ENCODE data around the gene NELFCD. TPM values are rescaled to one million over a fixed set of nuclear protein-coding genes. Genes with fewer than 3 reads are reported as not detected.

NELFCD gene
- total RNA-seq, 1 donor, result 46.7 TPM

- H4K20me1 ChIP-seq (ENCODE audit: insufficient read depth, low read length), result peaks cover 16% of the 10 kb centered on the region
- peaks cover 91% of the 10 kb centered on the region for H3K36me3 ChIP-seq (ENCODE audit: insufficient read depth, low read length)
- no peak overlapping the region for H2AFZ ChIP-seq (ENCODE audit: low read length)
- H3K27me3 ChIP-seq (ENCODE audit: insufficient read depth, low read length), result no peaks in the 10 kb centered on the region
- H3K4me2 ChIP-seq (ENCODE audit: insufficient read depth, low read length), result no peak overlapping the region
- H3K27ac ChIP-seq (ENCODE audit: low read depth, low read length), result no peak overlapping the region
- no peak for TF ChIP-seq CTCF (IDR thresholded peaks at IDR 0.05; ENCODE audit: extremely low read depth, low read depth, low read length)
- no peaks in the 10 kb centered on the region for H3K79me2 ChIP-seq (ENCODE audit: insufficient read depth, low read length)
- DNase-seq (ENCODE audit: insufficient read length, low spot score, missing footprints), result peak; percentile 45
- H3K9me3 ChIP-seq (ENCODE audit: low read depth, low read length), result no peaks in the 10 kb centered on the region
- no peak overlapping the region for H3K4me3 ChIP-seq (ENCODE audit: insufficient read depth, low read length)
- H3K4me1 ChIP-seq (ENCODE audit: insufficient read depth, low read length), result no peaks in the 10 kb centered on the region
Observed at GRCh38 chr20:58995461-58996225, 14.6 kb downstream of the NELFCD start.

GRCh38 chr20:58996226-58996611, 15.2 kb downstream of the NELFCD start:
- H3K36me3 ChIP-seq (ENCODE audit: insufficient read depth, low read length), result peaks cover 89% of the 10 kb centered on the region
- DNase-seq (ENCODE audit: insufficient read length, low spot score, missing footprints), result peak; percentile 78

GRCh38 chr20:58997141-58997770, 16.2 kb downstream of the NELFCD start:
- peaks cover 11% of the 10 kb centered on the region for H3K79me2 ChIP-seq (ENCODE audit: insufficient read depth, low read length)

More at GRCh38 chr20:58996226-58996611, 15.2 kb downstream of the NELFCD start:
- Histone ChIP-seq H3K9me3 (ENCODE audit: low read depth, low read length) (no peaks in the 10 kb centered on the region), H3K4me2 (ENCODE audit: insufficient read depth, low read length) (no peak overlapping the region), H3K4me1 (ENCODE audit: insufficient read depth, low read length) (no peaks in the 10 kb centered on the region), H3K79me2 (ENCODE audit: insufficient read depth, low read length) (peaks cover under 1% of the 10 kb centered on the region), H3K27ac (ENCODE audit: low read depth, low read length) (no peak overlapping the region), H3K4me3 (ENCODE audit: insufficient read depth, low read length) (no peak overlapping the region), H4K20me1 (ENCODE audit: insufficient read depth, low read length) (peaks cover 16% of the 10 kb centered on the region), H2AFZ (ENCODE audit: low read length) (no peak overlapping the region), H3K27me3 (ENCODE audit: insufficient read depth, low read length) (no peaks in the 10 kb centered on the region)
- TF ChIP-seq CTCF (IDR thresholded peaks at IDR 0.05; ENCODE audit: extremely low read depth, low read depth, low read length), result no peak

More at GRCh38 chr20:58997141-58997770, 16.2 kb downstream of the NELFCD start:
- peak; percentile 76 for DNase-seq (ENCODE audit: insufficient read length, low spot score, missing footprints)
- no peak overlapping the region for H3K27ac ChIP-seq (ENCODE audit: low read depth, low read length)
- no peaks in the 10 kb centered on the region for H3K27me3 ChIP-seq (ENCODE audit: insufficient read depth, low read length)
- no peaks in the 10 kb centered on the region for H3K4me1 ChIP-seq (ENCODE audit: insufficient read depth, low read length)
- H4K20me1 ChIP-seq (ENCODE audit: insufficient read depth, low read length), result peaks cover 22% of the 10 kb centered on the region
- peaks cover 84% of the 10 kb centered on the region for H3K36me3 ChIP-seq (ENCODE audit: insufficient read depth, low read length)
- TF ChIP-seq CTCF (IDR thresholded peaks at IDR 0.05; ENCODE audit: extremely low read depth, low read depth, low read length), result no peak
- H3K4me3 ChIP-seq (ENCODE audit: insufficient read depth, low read length), result no peak overlapping the region
- no peak overlapping the region for H3K4me2 ChIP-seq (ENCODE audit: insufficient read depth, low read length)
- H3K9me3 ChIP-seq (ENCODE audit: low read depth, low read length), result no peaks in the 10 kb centered on the region
- H2AFZ ChIP-seq (ENCODE audit: low read length), result no peak overlapping the region

All from osteoblast (primary cell).